Fibroblast of skin of scalp (primary cell): ENCODE data around the gene CFAP99.
A peak's percentile ranks its signal among the peaks of the same experiment; 100 is the strongest.
"Not testable (repeated sequence)": the region's sequence is repeated elsewhere in the genome, so short reads cannot be mapped to it uniquely, and the experiment has no call there.

ENCODE experiments used
- DNase-seq: peaks from one replicate; pipeline ENCODE4 v3.0.0-alpha.2; 2013

Gene CFAP99

GRCh38 chr4:2429945-2430757 lies 11.4 kb downstream of the CFAP99 start:
- DNase-seq: not testable (repeated sequence)

DNA sequence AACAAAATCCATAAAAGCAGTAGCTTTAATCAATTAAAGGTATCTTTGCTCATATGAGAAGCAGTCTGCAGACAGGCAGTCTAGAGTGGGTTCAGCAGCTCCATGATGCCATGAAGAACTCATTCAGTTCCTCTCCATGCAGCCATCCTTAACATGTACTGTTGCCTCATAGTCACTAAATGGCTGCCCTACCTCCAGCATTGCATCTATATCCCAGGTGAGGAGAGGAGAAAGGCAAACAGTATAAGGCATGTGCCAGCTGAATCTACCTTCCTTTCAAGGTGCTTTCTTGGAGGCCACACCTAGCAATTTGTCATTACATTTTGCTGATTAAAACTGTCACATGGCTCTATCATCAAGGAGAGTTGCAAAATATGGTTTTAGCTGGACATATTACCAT lies 13.2 kb downstream of the CFAP99 start:
- DNase-seq: no peak

- DNase-seq: peak; percentile 35
Observed at GRCh38 chr4:2432991-2433530, 14.3 kb downstream of the CFAP99 start.

DNA sequence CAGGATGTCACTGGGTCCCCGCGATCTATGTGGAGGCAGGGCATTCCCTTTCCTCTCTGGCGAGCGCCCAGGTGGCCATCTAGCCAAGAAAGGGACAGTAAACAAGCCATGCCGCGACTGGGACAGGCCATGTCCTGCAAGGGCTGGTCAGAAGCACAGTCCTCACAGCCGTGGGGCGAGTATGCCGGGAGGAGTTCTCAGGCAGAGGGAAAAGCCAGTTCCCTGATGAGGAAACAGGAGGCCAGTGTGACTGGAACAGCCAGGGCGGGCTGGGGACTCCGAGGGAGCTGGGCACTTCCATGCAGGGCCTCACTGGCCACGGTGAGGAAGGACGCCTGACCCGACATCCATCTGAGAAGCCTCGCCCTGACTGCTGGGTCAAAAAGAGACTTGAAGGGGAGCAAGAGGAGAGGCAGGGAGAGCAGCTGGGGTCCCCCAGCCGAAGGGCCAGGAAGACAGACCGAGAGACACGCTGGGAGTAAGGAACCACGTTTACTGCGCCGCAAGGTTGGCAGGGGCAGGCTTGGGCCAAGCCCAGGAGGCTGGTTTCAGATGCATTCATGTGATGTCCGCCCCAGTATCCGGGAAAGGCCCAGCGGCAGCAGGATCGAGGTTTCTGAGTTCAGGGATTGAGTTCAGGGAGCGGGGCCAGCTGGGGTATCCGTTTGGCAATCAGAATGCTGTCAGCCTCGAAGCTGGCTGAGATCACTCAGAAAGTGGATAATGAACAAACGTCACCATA lies 15.0 kb downstream of the CFAP99 start:
- no peak for DNase-seq

GRCh38 chr4:2434420-2434819 lies 15.7 kb downstream of the CFAP99 start:
- DNase-seq: no peak

DNA sequence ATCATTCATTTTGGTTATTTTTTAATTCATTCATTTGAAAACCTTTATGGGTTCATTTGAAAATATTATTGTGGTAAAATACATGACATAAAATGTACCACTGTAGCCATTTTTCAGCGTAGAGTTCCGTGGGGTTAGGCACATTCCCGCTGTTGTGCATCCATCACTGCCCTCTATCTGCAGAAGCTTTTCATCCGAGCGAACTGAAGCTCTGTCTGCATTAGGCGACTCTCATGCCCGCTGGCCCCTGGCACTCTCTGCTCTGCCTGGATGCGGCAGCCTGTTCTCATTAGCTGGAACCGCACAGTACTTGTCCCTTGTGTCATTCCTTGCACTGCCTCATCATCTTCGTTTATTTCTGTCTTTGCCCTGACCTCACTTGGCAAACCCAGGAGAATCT lies 17.5 kb downstream of the CFAP99 start:
- peak; percentile 33 for DNase-seq

- DNase-seq: no peak
Observed at GRCh38 chr4:2436761-2437474, 18.2 kb downstream of the CFAP99 start.

GRCh38 chr4:2437475-2438215 lies 18.9 kb downstream of the CFAP99 start:
- no peak for DNase-seq

DNA sequence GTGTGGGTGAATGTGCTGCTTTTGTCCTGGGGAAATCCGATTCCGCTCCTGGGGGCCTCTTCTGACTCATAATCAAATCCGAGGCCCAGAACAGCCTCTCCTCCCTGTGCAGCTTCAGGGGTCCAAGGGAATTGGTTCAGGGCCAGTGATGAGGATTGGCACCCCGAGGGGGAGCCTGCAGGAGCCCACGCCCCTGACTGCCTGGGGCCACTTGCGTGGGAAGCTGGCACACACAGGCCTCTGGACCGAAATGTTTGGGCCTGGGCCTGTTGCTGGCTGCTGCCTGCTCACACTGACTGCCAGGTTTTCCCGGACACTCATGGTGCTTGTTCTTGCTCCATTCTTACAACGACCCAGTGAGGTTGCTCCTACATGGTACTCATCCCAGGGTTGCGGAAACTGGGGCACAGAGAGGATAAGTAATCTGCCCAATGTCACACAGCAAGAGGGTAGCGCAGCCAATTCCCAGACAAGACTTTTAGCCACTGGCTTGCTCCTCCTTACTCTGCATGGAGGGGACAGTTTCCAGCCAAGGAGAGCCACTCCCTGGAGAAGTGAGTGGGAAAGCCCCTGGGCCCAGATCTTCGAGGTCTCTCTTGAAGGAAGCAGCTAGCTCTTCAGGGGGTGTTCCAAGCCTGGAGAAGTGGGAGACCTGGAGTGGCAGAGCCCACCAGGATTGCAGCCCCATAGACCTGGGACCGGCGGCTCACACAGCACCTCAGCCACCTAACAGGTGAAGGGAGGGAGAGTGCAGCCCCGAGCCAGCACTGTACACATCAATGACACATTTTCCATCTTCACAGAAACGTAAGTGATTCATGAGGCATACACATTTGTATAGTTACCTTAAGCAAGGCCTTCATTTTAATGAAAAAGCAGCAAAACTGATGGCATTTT lies 20.3 kb downstream of the CFAP99 start:
- no peak for DNase-seq

GRCh38 chr4:2441393-2442174 lies 22.8 kb downstream of the CFAP99 start:
- DNase-seq: peak; percentile 47

- DNase-seq: no peak
Observed at GRCh38 chr4:2442175-2442993, 23.6 kb downstream of the CFAP99 start.

- no peak for DNase-seq
Observed at GRCh38 chr4:2443061-2443730, 24.4 kb downstream of the CFAP99 start.

- DNase-seq: no peak
Observed at GRCh38 chr4:2443956-2444740, 25.4 kb downstream of the CFAP99 start.

DNA sequence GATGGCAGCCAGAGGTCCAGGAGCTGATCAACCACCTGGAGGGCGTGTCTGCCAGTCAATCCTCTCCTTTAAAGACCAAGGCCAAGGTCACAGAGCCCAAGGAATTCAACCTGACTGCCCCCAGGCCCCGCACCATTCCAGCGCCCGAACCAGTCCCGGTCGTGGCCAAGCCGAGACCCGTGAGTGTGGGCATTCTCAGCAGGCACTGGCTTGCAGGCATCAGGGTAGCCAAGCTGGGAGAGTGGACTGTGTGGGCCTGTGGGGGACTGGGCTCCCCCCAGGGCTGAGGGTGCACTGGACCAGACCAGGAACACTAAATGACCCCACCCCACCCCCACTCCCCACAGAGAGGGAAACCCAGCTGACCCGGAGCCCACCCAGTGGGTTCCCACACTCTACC lies 26.4 kb downstream of the CFAP99 start:
- no peak for DNase-seq

DNA sequence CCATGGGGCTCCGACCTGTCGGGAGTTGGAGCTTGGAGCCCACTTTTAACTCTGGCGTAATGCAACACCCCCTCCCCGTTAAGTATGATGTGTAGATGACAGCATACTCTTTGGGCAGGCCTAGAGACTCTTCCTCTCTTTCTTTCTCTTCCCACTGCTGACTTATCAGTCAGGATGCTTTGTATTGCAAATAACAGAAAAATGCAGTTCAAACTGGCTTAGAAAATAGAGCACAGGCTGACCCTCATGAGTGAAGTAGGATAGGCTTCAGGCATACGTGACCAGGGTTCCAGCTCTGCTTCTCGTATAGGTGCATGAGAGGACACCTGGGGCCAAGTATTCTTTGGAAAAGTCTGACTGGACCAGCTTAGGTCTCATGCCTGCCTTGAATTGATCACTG lies 26.8 kb downstream of the CFAP99 start:
- no peak for DNase-seq

GRCh38 chr4:2446656-2447564 lies 28.2 kb downstream of the CFAP99 start:
- no peak for DNase-seq

GRCh38 chr4:2448589-2448988 lies 29.8 kb downstream of the CFAP99 start:
- DNase-seq: no peak
